Inferior parietal cortex (tissue), 1 donor: ENCODE data around the gene LAMA5.

ENCODE experiments used
- DNase-seq: peaks from one replicate; pipeline ENCODE4 v3.0.0-alpha.2; 2016; ENCODE audit errors: extremely low spot score

Gene LAMA5

GRCh38 chr20:62370807-62371587, 3.9 kb upstream of the LAMA5 start:
- no peak for DNase-seq

GRCh38 chr20:62370115-62370806, 3.1 kb upstream of the LAMA5 start:
- DNase-seq: no peak

- DNase-seq: no peak
Measured at GRCh38 chr20:62369815-62370114, 2.7 kb upstream of the LAMA5 start.

- no peak for DNase-seq
Measured at GRCh38 chr20:62368976-62369814, 2.1 kb upstream of the LAMA5 start.

- no peak for DNase-seq
Measured at GRCh38 chr20:62368392-62368975, 1.4 kb upstream of the LAMA5 start.

GRCh38 chr20:62367633-62368391, 700 bp upstream of the LAMA5 start:
- DNase-seq: no peak

- no peak for DNase-seq
Measured at GRCh38 chr20:62366370-62367135, 559 bp downstream of the LAMA5 start.

GRCh38 chr20:62365814-62366369, 1.2 kb downstream of the LAMA5 start:
- DNase-seq: no peak

- DNase-seq: no peak
Measured at GRCh38 chr20:62364911-62365736, 2.0 kb downstream of the LAMA5 start.

GRCh38 chr20:62363920-62364851, 2.9 kb downstream of the LAMA5 start:
- no peak for DNase-seq

- DNase-seq: no peak
Measured at GRCh38 chr20:62362991-62363919, 3.9 kb downstream of the LAMA5 start.

GRCh38 chr20:62362590-62362940, 4.5 kb downstream of the LAMA5 start:
- DNase-seq: no peak

GRCh38 chr20:62361799-62362589, 5.1 kb downstream of the LAMA5 start:
- DNase-seq: no peak

- DNase-seq: no peak
Measured at GRCh38 chr20:62360854-62361798, 6.0 kb downstream of the LAMA5 start.

- no peak for DNase-seq
Measured at GRCh38 chr20:62359491-62360121, 7.5 kb downstream of the LAMA5 start.
